Fibroblast of lung (primary cell): ENCODE measurements around the gene ARHGDIG.

Experiments used
- CTCF ChIP-seq, 2 donors: IDR thresholded peaks in 1 of 2; conservative IDR thresholded peaks in 1 of 2; 1 replicate in 1 of 2; 2 replicates in 1 of 2; pipeline ENCODE4 v1.5.1; 2011 to 2012; ENCODE audit warnings: low read length in 2 of 2, control low read depth in 1 of 2, inconsistent platforms in 1 of 2, low read depth in 1 of 2, mild to moderate bottlenecking in 1 of 2
- EZH2 ChIP-seq: IDR thresholded peaks from 2 replicates; pipeline ENCODE4 v1.5.1; 2012; ENCODE audit warnings: low read length, control low read depth, mild to moderate bottlenecking; ENCODE audit errors: missing control alignments

- no peak for TF ChIP-seq CTCF (conservative IDR thresholded peaks at IDR 0.05 in 1 of 2, IDR thresholded peaks at IDR 0.05 in 1 of 2; ENCODE audit: low read depth in 1 of 2, low read length in 2 of 2)
- no peak for TF ChIP-seq EZH2
These were observed 29.1 kb downstream of the ARHGDIG start for GRCh38 chr16:309476-309875.
